Measurements from ENCODE around the gene KTN1.

DNA sequence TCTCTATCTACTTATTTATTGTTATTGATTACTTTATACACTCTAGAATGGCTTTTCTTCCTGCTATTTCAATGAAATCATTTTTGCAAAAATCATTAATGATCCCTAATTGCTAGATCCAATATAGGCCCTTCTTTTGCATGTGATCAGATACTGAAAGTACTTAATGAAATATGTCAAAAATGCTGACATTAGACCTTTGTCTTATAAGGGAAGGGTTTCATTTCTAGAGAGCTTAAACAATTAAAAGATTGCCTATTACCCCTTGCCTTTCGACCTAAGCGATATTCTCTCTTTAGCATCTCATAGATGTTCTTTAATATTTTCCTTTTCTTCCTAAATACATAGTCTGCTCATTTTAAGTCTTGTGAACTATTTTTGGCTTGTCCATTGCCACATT, 101.1 kb downstream of the KTN1 start:
- TF ChIP-seq EZH2 (IDR thresholded peaks at IDR 0.05; ENCODE audit: insufficient read depth, poor library complexity, severe bottlenecking) (no peak), EZH2phosphoT487 (IDR thresholded peaks at IDR 0.05; ENCODE audit: insufficient read depth, low read depth) (no peak)

Data from GM23248 (cell line).